Measurements from ENCODE around the gene PACS2.
"Not testable (repeated sequence)": the region's sequence is repeated elsewhere in the genome, so short reads cannot be mapped to it uniquely, and the experiment has no call there.

The PACS2 gene

GRCh38 chr14:105290621-105291346 lies 23.8 kb upstream of the PACS2 start:
- peak in 1 of 2 experiments; percentile 4 for DNase-seq

GRCh38 chr14:105292826-105293711 lies 21.5 kb upstream of the PACS2 start:
- peak; percentile 67 to 81 for DNase-seq

GRCh38 chr14:105294142-105294597 lies 20.4 kb upstream of the PACS2 start:
- DNase-seq = peak in 1 of 2 experiments; percentile 7

- DNase-seq = not testable (repeated sequence)
Observed at GRCh38 chr14:105297311-105297710, 17.2 kb upstream of the PACS2 start.

GRCh38 chr14:105299654-105300541 lies 14.7 kb upstream of the PACS2 start:
- DNase-seq = peak in 1 of 2 experiments; percentile 7

GRCh38 chr14:105300542-105301102 lies 13.9 kb upstream of the PACS2 start, which contains the start of gene BRF1:
Gene BRF1 (minus strand): TSS chr14:105301001. CDS start chr14:105300629, 372 bp downstream.
- DNase-seq = peak; percentile 76 to 87

GRCh38 chr14:105301103-105301914 lies 13.2 kb upstream of the PACS2 start:
- DNase-seq = peak; percentile 84 to 90

GRCh38 chr14:105301915-105302249 lies 12.7 kb upstream of the PACS2 start:
- DNase-seq = not testable (repeated sequence)

GRCh38 chr14:105303949-105304348 lies 10.6 kb upstream of the PACS2 start:
- no peak for DNase-seq

GRCh38 chr14:105304565-105304964 lies 10.0 kb upstream of the PACS2 start:
- no peak for DNase-seq

GRCh38 chr14:105305345-105305744 lies 9.2 kb upstream of the PACS2 start:
- no peak for DNase-seq

GRCh38 chr14:105305791-105306190 lies 8.8 kb upstream of the PACS2 start:
- DNase-seq = no peak

GRCh38 chr14:105307052-105307727 lies 7.4 kb upstream of the PACS2 start:
- DNase-seq = no peak

- DNase-seq = no peak
Observed at GRCh38 chr14:105309371-105309770, 5.2 kb upstream of the PACS2 start.

GRCh38 chr14:105311838-105312237 lies 2.7 kb upstream of the PACS2 start:
- no peak for DNase-seq

- no peak for DNase-seq
Observed at GRCh38 chr14:105312973-105313372, 1.6 kb upstream of the PACS2 start.

GRCh38 chr14:105313381-105314286 lies 914 bp upstream of the PACS2 start:
- DNase-seq = peak; percentile 16 to 29

- peak; percentile 19 to 36 for DNase-seq
Observed at GRCh38 chr14:105315211-105315721, 718 bp downstream of the PACS2 start.

- peak; percentile 4 to 10 for DNase-seq
Observed at GRCh38 chr14:105315941-105316576, 1.5 kb downstream of the PACS2 start.
